ENCODE data around the gene SRPX. TPM values are rescaled to one million over a fixed set of nuclear protein-coding genes. Genes with fewer than 3 reads are reported as not detected.

The SRPX gene
- total and polyA plus RNA-seq, 8 donors: 2.3 to 23.6 (median 12.6) TPM

GRCh38 chrX:38214044-38214443, 6.6 kb downstream of the SRPX start:
- ATAC-seq (no peak), DNase-seq (no peak), FAIRE-seq (no peak)
- intact Hi-C loops (cut with DNase I): no loop called here
- no peak for TF ChIP-seq CTCF (IDR thresholded peaks at IDR 0.05)
- Histone ChIP-seq H3K36me3 (no peaks in the 10 kb centered on the region), H3K27me3 (peaks cover 0 to 6% (median 0%) of the 10 kb centered on the region in 4 donors), H3K4me3 (no peak overlapping the region), H3K27ac (no peak overlapping the region), H3K4me1 (no peaks in the 10 kb centered on the region), H3K9me3 (no peaks in the 10 kb centered on the region)
- 81 to 90% methylated on average over 1 of the region's 1 CpG for WGBS, 2 donors

GRCh38 chrX:38211891-38212635, 8.6 kb downstream of the SRPX start:
- no peak for FAIRE-seq
- no peaks in the 10 kb centered on the region for H3K36me3 ChIP-seq
- no peak overlapping the region for H3K27ac ChIP-seq
- intact Hi-C loops (cut with DNase I): no loop called here
- ATAC-seq: no peak
- DNase-seq: no peak
- no peak overlapping the region for H3K4me3 ChIP-seq
- TF ChIP-seq CTCF (IDR thresholded peaks at IDR 0.05): no peak
- no peaks in the 10 kb centered on the region for H3K9me3 ChIP-seq
- H3K4me1 ChIP-seq: no peaks in the 10 kb centered on the region
- peaks cover 0 to 6% (median 0%) of the 10 kb centered on the region in 4 donors for H3K27me3 ChIP-seq
- 54 to 57% methylated on average over 4 of the region's 4 CpGs for WGBS, 2 donors

GRCh38 chrX:38206542-38206941, 14.1 kb downstream of the SRPX start:
- ATAC-seq (no peak), FAIRE-seq (no peak), DNase-seq (no peak)
- intact Hi-C loops (cut with DNase I): no loop called here
- TF ChIP-seq CTCF (IDR thresholded peaks at IDR 0.05): no peak
- no peaks in the 10 kb centered on the region for H3K9me3 ChIP-seq
- H3K36me3 ChIP-seq: no peaks in the 10 kb centered on the region
- peaks cover 0 to 6% (median 0%) of the 10 kb centered on the region in 4 donors for H3K27me3 ChIP-seq
- no peaks in the 10 kb centered on the region for H3K4me1 ChIP-seq
- 59 to 84% methylated on average over 3 of the region's 3 CpGs for WGBS, 2 donors
- H3K4me3 ChIP-seq: no peak overlapping the region
- no peak overlapping the region for H3K27ac ChIP-seq

GRCh38 chrX:38206036-38206435, 14.6 kb downstream of the SRPX start:
- TF ChIP-seq CTCF (IDR thresholded peaks at IDR 0.05): no peak
- Histone ChIP-seq H3K4me3 (no peak overlapping the region), H3K36me3 (no peaks in the 10 kb centered on the region), H3K4me1 (no peaks in the 10 kb centered on the region), H3K9me3 (no peaks in the 10 kb centered on the region), H3K27ac (no peak overlapping the region), H3K27me3 (peaks cover 0 to 6% (median 0%) of the 10 kb centered on the region in 4 donors)
- no peak for FAIRE-seq
- 71 to 75% methylated on average over 5 of the region's 5 CpGs for WGBS, 2 donors
- DNase-seq: no peak
- ATAC-seq: no peak
- intact Hi-C loops (cut with DNase I): no loop called here

GRCh38 chrX:38205039-38205438, 15.6 kb downstream of the SRPX start:
- H3K9me3 ChIP-seq: no peaks in the 10 kb centered on the region
- no peaks in the 10 kb centered on the region for H3K36me3 ChIP-seq
- intact Hi-C loops (cut with DNase I): no loop called here
- H3K4me3 ChIP-seq: no peak overlapping the region
- 62 to 74% methylated on average over 3 of the region's 3 CpGs for WGBS, 2 donors
- no peak for TF ChIP-seq CTCF (IDR thresholded peaks at IDR 0.05)
- H3K27me3 ChIP-seq: peaks cover 0 to 6% (median 1%) of the 10 kb centered on the region in 4 donors
- H3K4me1 ChIP-seq: no peaks in the 10 kb centered on the region
- FAIRE-seq (no peak), ATAC-seq (no peak), DNase-seq (no peak)
- no peak overlapping the region for H3K27ac ChIP-seq
